Fibroblast of skin of abdomen (primary cell): ENCODE results near the gene FBXL5.
A peak's percentile ranks its signal among the peaks of the same experiment; 100 is the strongest.
"Not testable (repeated sequence)": the region's sequence is repeated elsewhere in the genome, so short reads cannot be mapped to it uniquely, and the experiment has no call there.

Source experiments
- DNase-seq: peaks from one replicate; pipeline ENCODE4 v3.0.0-alpha.2; 2013

FBXL5 gene

GRCh38 chr4:15649914-15650545 lies 5.1 kb downstream of the FBXL5 start:
- peak; percentile 46 for DNase-seq

GRCh38 chr4:15648600-15648999 lies 6.6 kb downstream of the FBXL5 start:
- no peak for DNase-seq

GRCh38 chr4:15638418-15638817 lies 16.7 kb downstream of the FBXL5 start:
- no peak for DNase-seq

- DNase-seq, result no peak
Measured at GRCh38 chr4:15636818-15637217, 18.3 kb downstream of the FBXL5 start.

- DNase-seq, result not testable (repeated sequence)
Measured at GRCh38 chr4:15617407-15617806, 37.8 kb downstream of the FBXL5 start.

GRCh38 chr4:15614891-15615290 lies 40.3 kb downstream of the FBXL5 start:
- not testable (repeated sequence) for DNase-seq

- no peak for DNase-seq
Measured at GRCh38 chr4:15612136-15612535, 43.0 kb downstream of the FBXL5 start.

GRCh38 chr4:15610855-15611254 lies 44.3 kb downstream of the FBXL5 start:
- DNase-seq, result no peak

GRCh38 chr4:15605537-15605936 lies 49.6 kb downstream of the FBXL5 start:
- no peak for DNase-seq

GRCh38 chr4:15601862-15602261 lies 53.3 kb downstream of the FBXL5 start:
- no peak for DNase-seq

GRCh38 chr4:15600176-15600575 lies 55.0 kb downstream of the FBXL5 start:
- DNase-seq, result no peak

GRCh38 chr4:15598644-15599043 lies 56.5 kb downstream of the FBXL5 start:
- peak; percentile 56 for DNase-seq

- DNase-seq, result no peak
Measured at GRCh38 chr4:15592799-15593198, 62.4 kb downstream of the FBXL5 start.

- DNase-seq, result no peak
Measured at GRCh38 chr4:15587649-15588048, 67.5 kb downstream of the FBXL5 start.

- DNase-seq, result no peak
Measured at GRCh38 chr4:15586066-15586465, 69.1 kb downstream of the FBXL5 start.

GRCh38 chr4:15585331-15585730 lies 69.8 kb downstream of the FBXL5 start:
- no peak for DNase-seq

GRCh38 chr4:15584785-15585184 lies 70.4 kb downstream of the FBXL5 start:
- no peak for DNase-seq

- DNase-seq, result peak; percentile 30
Measured at GRCh38 chr4:15577508-15577907, 77.6 kb downstream of the FBXL5 start.

- DNase-seq, result peak; percentile 6
Measured at GRCh38 chr4:15575966-15576365, 79.2 kb downstream of the FBXL5 start.

GRCh38 chr4:15569746-15570145 lies 85.4 kb downstream of the FBXL5 start:
- no peak for DNase-seq

- DNase-seq, result no peak
Measured at GRCh38 chr4:15568821-15569220, 86.3 kb downstream of the FBXL5 start.

GRCh38 chr4:15563871-15564270 lies 91.3 kb downstream of the FBXL5 start:
- peak; percentile 3 for DNase-seq

GRCh38 chr4:15562623-15563022 lies 92.5 kb downstream of the FBXL5 start:
- DNase-seq, result no peak

- DNase-seq, result no peak
Measured at GRCh38 chr4:15562114-15562513, 93.0 kb downstream of the FBXL5 start.

- DNase-seq, result no peak
Measured at GRCh38 chr4:15558561-15558960, 96.6 kb downstream of the FBXL5 start.
